OCI-LY7 (cell line): ENCODE results near the gene TBCCD1. TPM values are rescaled to one million over a fixed set of nuclear protein-coding genes. Genes with fewer than 3 reads are reported as not detected.

Experiments
- BruUV-seq: library from RNA; stranded (reverse); fragments of 400-500 nt; replicated peaks from 2 replicates; lab custom pipeline; 2021; lab: Mats Ljungman, UMichigan
- CTCF ChIA-PET: fragments of 300-600 bp; sonication (Branson Sonifier 250); formaldehyde crosslinking; loops from one replicate; lab custom pipeline; 2022; ENCODE audit warnings: antibody characterized with exemption; ENCODE audit not compliant: unreplicated experiment; lab: Charles Lee
- POLR2A ChIA-PET: fragments of 300-600 bp; sonication (Branson Sonifier 250); formaldehyde crosslinking; loops from one replicate; lab custom pipeline; 2022; ENCODE audit warnings: antibody characterized with exemption; lab: Charles Lee
- DNase-seq: peaks from one replicate; pipeline ENCODE4 v3.0.0-alpha.2; 2015; ENCODE audit warnings: low spot score
- H2AFZ ChIP-seq: fragments of 200-600 bp; sonication (generic), shearing (Covaris generic); 2 replicates; pipeline ENCODE4 v1.6.1; 2014; ENCODE audit warnings: mild to moderate bottlenecking, antibody characterized with exemption, low read length, moderate library complexity
- H3K27ac ChIP-seq: fragments of 200-600 bp; sonication (generic); 2 replicates; pipeline ENCODE4 v1.5.1; 2014; ENCODE audit warnings: mixed run types, low read depth, mild to moderate bottlenecking, moderate library complexity, low read length, inconsistent platforms; ENCODE audit not compliant: poor library complexity, severe bottlenecking
- H3K36me3 ChIP-seq: fragments of 200-600 bp; sonication (generic); 2 replicates; pipeline ENCODE4 v1.6.1; 2014; ENCODE audit warnings: mild to moderate bottlenecking, antibody characterized with exemption, low read length, moderate library complexity, mixed read lengths; ENCODE audit not compliant: insufficient read depth
- H3K4me1 ChIP-seq: fragments of 200-600 bp; sonication (generic); 2 replicates; pipeline ENCODE4 v1.5.1; 2014; ENCODE audit warnings: mild to moderate bottlenecking, low read length; ENCODE audit not compliant: insufficient read depth, poor library complexity, severe bottlenecking
- H3K4me2 ChIP-seq: fragments of 200-600 bp; sonication (generic); 2 replicates; pipeline ENCODE4 v1.6.1; 2014; ENCODE audit warnings: mild to moderate bottlenecking, low read length
- H3K4me3 ChIP-seq: fragments of 200-600 bp; sonication (generic); 2 replicates; pipeline ENCODE4 v1.5.1; 2014; ENCODE audit warnings: mild to moderate bottlenecking, low read depth, low read length; ENCODE audit not compliant: poor library complexity, severe bottlenecking
- H3K79me2 ChIP-seq: fragments of 200-600 bp; sonication (generic); 2 replicates; pipeline ENCODE4 v1.6.1; 2016; ENCODE audit warnings: low read depth, mild to moderate bottlenecking, low read length, moderate library complexity, mixed read lengths; ENCODE audit not compliant: insufficient read depth
- H3K9me2 ChIP-seq: fragments of 200-600 bp; sonication (generic); 2 replicates; pipeline ENCODE4 v1.6.1; 2016; ENCODE audit warnings: mild to moderate bottlenecking, low read length, mixed read lengths; ENCODE audit not compliant: insufficient read depth
- H3K9me3 ChIP-seq: fragments of 200-600 bp; sonication (generic); 2 replicates; pipeline ENCODE4 v1.6.1; 2014; ENCODE audit warnings: mild to moderate bottlenecking, mixed run types, low read length, mixed read lengths
- H4K20me1 ChIP-seq: fragments of 200-600 bp; sonication (generic); 2 replicates; pipeline ENCODE4 v1.6.1; 2014; ENCODE audit warnings: mild to moderate bottlenecking, antibody characterized with exemption, low read length, moderate library complexity, mixed read lengths; ENCODE audit not compliant: insufficient read depth
- CTCF ChIP-seq: fragments of 200-600 bp; sonication (generic); conservative IDR thresholded peaks from 2 replicates; pipeline ENCODE4 v1.5.1; 2014; ENCODE audit warnings: mild to moderate bottlenecking, antibody characterized with exemption, low read length, moderate library complexity, mixed read lengths
- EZH2phosphoT487 ChIP-seq: fragments of 200-600 bp; sonication (generic); IDR thresholded peaks from 2 replicates; pipeline ENCODE4 v1.6.1; 2018; ENCODE audit warnings: low read depth, borderline replicate concordance, mild to moderate bottlenecking, mixed run types, antibody characterized with exemption, low read length, moderate library complexity, mixed read lengths
- intact Hi-C: fragments of 100-400 bp; cut with micrococcal nuclease; formaldehyde crosslinking; loops from one replicate; pipeline ENCODE4 v1.10.0; 2022; ENCODE audit not compliant: unreplicated experiment
- total RNA-seq, 2 experiments: library from RNA; depleted of rRNA in 1 of 2; stranded (reverse); fragments of >200 nt in 1 of 2; shearing (Covaris generic) in 1 of 2; gene quantifications; 2 replicates each; pipeline ENCODE4 v1.2.3, GENCODE V29; 2014 to 2022

Gene TBCCD1
- total RNA-seq, 2 experiments from 2014 or later: 21.9 to 27.0 TPM

DNA sequence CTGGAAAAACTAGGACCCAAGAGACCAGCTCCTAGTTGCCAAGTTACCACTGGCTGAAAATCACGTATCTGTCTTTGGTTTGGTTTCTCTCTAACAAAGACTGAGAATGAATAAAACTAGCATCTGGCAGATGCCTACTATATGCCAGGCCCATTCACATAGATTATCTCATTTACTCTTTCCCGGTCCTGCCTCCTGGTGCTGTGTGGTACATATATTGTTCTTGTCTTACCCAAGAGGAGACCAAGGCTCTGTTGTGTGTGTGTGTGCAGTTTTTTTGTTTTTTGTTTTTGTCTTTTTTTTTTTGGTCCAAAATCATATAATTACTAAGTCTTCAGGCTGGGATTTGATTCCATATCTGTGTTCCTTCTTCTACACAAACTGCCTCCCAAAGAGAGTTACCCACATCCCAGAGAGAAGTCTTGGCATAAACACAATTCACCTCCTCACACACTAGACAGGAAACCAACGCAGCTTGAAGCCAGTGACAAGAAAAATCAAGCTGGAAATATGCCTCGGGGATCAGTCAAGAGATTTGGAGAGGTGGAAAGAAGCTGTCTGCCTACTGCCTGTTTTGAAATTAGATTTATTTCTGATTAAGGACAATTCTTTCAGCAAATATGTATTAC is 46.6 kb upstream of the TBCCD1 start:
- H2AFZ ChIP-seq: peak overlapping the region; percentile 62; the same call in 1 of the 2 replicates
- H3K4me3 ChIP-seq: no peak overlapping the region
- no peaks in the 10 kb centered on the region for H3K9me3 ChIP-seq
- H3K36me3 ChIP-seq: no peaks in the 10 kb centered on the region
- no peak for DNase-seq
- no peaks in the 10 kb centered on the region for H3K79me2 ChIP-seq
- no peaks in the 10 kb centered on the region for H4K20me1 ChIP-seq
- no peak overlapping the region for H3K27ac ChIP-seq
- ChIA-PET CTCF (interaction anchor here (0.6 to 0.8 kb wide), 3 partner anchors 77 to 1346 kb away, joined by 3 to 5 read pairs (median 3); no protein-coding TSS in a partner anchor), POLR2A (interaction anchor here (0.6 to 1.4 kb wide), 4 partner anchors 28 to 1478 kb away, joined by 3 to 4 read pairs (median 4); no protein-coding TSS in a partner anchor)
- no TSS peak for BruUV-seq
- peaks cover 18% of the 10 kb centered on the region for H3K4me1 ChIP-seq
- no peaks in the 10 kb centered on the region for H3K9me2 ChIP-seq
- peak overlapping the region; percentile 68; the same call in 1 of the 2 replicates for H3K4me2 ChIP-seq
- intact Hi-C loops: loop anchor here (1.0 to 2.0 kb wide), 2 partner anchors 208 to 631 kb away; no protein-coding TSS in a partner anchor
- no peak for TF ChIP-seq EZH2phosphoT487
- no peak for TF ChIP-seq CTCF

DNA sequence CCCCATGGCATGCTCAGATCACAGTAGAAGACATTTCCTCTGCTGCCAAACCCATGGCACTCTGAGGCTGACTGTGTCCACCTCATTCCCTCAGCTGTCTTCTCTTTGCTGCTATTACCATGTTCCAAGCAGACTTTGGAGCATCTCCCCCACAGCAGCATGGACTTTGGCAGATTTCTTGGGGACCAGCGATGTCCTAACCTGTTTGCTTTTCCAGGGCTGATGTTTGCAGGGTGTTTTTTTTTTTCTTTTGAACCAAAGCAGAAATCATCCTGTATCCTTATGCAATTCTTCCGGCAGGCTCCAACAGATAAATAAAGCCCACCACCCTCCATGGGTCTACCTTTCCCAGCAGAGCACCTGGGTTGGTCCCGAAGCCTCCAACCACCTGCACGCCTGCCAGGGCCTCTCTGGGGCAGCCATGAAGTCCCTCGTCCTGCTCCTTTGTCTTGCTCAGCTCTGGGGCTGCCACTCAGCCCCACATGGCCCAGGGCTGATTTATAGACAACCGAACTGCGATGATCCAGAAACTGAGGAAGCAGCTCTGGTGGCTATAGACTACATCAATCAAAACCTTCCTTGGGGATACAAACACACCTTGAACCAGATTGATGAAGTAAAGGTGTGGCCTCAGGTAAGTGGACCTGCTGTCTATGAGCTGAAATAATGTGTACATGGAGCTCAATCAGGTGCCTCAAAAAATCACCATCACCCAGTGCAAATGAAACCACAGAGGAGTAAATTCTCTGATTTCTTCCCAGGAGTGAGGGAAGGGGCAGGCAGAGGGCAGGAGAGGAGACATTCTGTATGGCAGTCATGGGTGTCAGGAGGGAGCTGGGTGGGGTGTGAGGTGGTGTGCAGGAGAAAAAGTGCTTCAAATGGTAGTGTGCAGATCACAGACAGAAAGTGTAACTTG is 45.8 kb upstream of the TBCCD1 start, which contains the start of gene AHSG:
AHSG (plus strand) TSS at position 340 of the 916 bp plus-strand sequence; CDS start at position 422, 82 bp downstream.
- Histone ChIP-seq H3K4me2 (no peak within 1 kb of the TSS), H3K27ac (no peak within 1 kb of the TSS), H3K9me2 (no peaks in the 10 kb centered on the region), H2AFZ (peak within 1 kb of the TSS; percentile 62; the same call in 1 of the 2 replicates), H3K4me1 (peaks cover 18% of the 10 kb centered on the region), H3K9me3 (no peaks in the 10 kb centered on the region), H3K36me3 (no peaks in the 10 kb centered on the region), H3K4me3 (no peak within 1 kb of the TSS), H4K20me1 (no peaks in the 10 kb centered on the region), H3K79me2 (no peaks in the 10 kb centered on the region)
- DNase-seq: no peak
- BruUV-seq: no TSS peak
- ChIA-PET POLR2A (interaction anchor here (0.7 to 1.1 kb wide), 2 partner anchors 16 to 558 kb away, joined by 3 read pairs; no protein-coding TSS in a partner anchor), CTCF (no interaction called here)
- intact Hi-C loops: no loop called here
- TF ChIP-seq EZH2phosphoT487 (no peak), CTCF (no peak)
